ENCODE data around the gene PLAAT2. TPM values are rescaled to one million over a fixed set of nuclear protein-coding genes. Genes with fewer than 3 reads are reported as not detected.
"Not testable (repeated sequence)": the region's sequence is repeated elsewhere in the genome, so short reads cannot be mapped to it uniquely, and the experiment has no call there.

Gene PLAAT2
- total RNA-seq, 2 donors from 2014 or later: 0.32 to 0.47 TPM

DNA sequence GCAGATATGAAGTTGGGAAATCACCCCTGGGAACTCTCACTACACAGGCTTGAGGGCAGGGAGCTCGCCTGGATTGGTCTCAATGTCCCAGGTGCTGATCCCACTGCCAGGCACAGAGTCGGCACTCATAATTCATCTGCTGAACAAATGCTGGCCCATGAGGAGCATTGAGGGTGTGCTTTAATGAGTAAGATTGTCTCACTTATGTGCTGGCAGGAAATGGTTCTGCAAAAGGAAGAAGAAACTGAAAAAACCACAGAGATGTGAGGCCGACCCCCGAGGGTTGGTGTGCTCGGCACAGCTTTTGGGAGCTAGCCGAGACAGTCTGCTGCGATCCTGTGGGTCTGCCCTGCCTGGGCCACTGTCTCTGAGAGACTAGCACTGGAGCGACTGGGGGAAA is 9.4 kb downstream of the PLAAT2 start:
- DNase-seq (no peak), ATAC-seq (peak in 1 of 2 donors; percentile 45)
- intact Hi-C loops (cut with DNase I): no loop called here

DNA sequence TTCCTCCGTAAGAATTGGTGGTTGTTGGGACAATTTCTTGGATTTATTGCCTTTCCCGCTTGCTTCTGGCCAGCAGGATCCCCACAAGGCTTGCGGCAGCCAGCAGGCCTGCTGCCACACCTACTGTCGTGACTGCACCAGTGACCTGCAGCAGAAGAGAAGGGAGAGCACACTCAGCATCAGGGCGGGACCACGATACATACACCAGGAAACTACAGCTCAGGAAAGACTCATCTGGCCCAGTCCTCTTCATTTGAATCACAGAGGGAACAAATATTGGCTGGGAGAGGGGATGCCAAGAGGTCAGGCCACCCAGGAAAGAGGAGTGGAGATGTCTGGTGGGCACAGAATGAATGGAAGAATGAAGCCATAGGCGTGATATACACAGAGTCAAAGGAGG is 10.3 kb downstream of the PLAAT2 start:
- intact Hi-C loops (cut with DNase I): no loop called here
- ATAC-seq (no peak), DNase-seq (no peak)

DNA sequence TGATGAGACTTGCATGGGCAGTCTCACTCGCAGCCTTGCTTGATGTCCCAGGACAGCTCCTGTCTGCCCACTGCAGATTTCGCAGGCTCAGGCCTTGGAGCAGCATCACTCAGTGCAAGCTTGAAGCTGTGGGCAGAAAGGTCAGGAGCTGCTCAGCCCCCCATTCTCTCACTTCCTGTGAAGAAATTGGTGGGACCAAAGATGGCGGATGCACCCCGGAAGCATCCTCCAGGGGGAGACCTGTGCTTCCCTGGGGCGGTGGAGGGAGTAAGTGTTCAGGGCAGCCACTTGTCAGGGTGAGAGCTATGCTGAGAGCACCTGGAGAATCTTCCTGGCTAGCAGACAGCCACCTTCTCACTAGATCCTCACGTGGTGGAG is 11.3 kb downstream of the PLAAT2 start:
- ATAC-seq (no peak), DNase-seq (no peak)
- intact Hi-C loops (cut with DNase I): no loop called here

DNA sequence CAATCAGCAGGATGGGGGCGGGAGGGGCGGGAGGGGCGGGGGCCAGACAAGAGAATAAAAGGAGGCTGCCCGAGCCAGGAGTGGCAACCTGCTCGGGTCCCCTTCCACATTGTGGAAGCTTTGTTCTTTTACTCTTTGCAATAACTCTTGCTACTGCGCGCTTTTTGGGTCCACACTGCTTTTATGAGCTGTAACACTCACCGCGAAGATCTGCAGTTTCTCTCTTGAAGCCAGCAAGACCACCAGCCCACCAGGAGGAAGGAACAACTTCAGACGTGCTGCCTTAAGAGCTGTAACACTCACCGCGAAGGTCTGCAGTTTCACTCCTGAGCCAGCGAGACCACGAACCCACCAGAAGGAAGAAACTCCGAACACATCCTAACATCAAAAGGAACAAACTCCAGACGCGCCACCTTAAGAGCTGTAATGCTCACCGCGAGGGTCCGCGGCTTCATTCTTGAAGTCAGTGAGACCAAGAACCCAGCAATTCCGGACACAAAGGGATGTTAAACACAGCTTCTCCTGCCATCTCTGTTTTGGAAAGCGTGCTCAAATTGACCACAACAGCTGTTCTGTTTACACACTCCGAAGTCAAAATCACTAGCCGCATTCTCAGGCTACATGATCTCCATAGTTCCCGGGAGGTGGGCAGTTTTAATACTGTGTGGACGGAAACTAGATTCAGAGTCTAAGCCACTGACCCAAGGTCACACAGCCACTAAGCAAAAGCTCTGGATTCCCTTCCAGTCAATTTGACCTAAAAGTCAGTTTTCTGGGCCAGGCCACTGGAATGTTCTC is 11.9 kb downstream of the PLAAT2 start:
- DNase-seq (no peak), ATAC-seq (no peak)
- intact Hi-C loops (cut with DNase I): no loop called here

DNA sequence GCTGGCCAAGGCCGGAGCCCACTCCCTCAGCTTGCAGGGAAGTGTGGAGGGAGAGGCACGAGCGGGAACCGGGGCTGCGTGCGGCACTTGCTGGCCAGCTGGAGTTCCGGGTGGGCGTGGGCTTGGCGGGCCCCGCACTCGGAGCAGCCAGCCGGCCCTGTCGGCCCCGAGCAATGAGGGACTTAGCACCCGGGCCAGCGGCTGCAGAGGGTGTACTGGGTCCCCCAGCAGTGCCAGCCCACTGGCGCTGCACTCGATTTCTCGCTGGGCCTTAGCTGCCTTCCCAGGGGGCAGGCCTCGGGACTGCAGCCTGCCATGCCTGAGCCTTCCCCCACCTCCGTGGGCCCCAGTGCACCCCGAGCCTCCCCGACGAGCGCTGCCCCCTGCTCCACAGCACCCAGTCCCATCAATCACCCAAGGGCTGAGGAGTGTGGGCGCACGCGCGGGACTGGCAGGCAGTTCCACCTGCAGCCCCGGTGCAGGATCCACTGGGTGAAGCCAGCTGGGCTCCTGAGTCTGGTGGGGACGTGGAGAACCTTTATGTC is 13.0 kb downstream of the PLAAT2 start:
- DNase-seq; intact Hi-C loops (cut with DNase I): not testable (repeated sequence)

DNA sequence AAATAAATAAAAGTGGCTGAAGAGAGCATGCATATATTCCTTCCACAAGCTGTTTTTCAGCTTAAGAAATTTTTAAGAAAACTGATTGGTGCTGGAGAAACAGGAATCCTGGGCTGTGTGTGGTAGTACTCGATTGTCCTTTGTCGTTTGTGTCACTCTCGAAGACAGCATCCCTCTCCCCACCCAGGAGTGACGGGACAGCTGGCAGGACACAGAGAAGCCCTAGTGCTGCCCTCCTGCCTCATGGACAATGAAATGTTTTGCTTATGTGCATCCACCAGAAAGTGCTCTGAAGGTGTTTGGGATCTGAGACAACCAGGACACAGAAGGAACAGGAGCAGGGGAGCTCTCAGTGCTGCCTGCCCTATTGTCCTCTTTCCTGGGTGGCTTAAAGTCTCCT is 13.8 kb downstream of the PLAAT2 start:
- intact Hi-C loops (cut with DNase I): no loop called here
- ATAC-seq (no peak), DNase-seq (no peak)

More for the DNA sequence above, 13.0 kb downstream of the PLAAT2 start:
- not testable (repeated sequence) for ATAC-seq

DNA sequence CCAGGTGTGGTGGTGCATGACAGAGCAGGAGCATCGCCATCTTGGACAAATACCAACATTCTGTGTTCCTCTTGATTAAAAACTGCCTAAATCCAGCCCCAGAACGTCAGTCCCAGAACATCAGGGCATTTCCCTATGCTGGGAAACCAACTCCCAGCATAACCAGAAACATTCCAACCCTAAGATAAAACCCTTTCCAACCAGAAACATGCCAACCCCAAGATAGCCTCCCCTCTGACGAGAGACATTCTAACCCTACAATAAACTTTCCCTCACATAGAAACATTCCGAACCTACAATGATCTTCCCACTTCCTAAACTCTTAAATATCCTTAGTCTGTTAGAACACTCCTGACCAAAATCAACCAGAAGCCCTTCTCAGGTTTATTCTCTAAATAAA is 15.0 kb downstream of the PLAAT2 start:
- ATAC-seq: peak; percentile 34 to 78
- DNase-seq: no peak

DNA sequence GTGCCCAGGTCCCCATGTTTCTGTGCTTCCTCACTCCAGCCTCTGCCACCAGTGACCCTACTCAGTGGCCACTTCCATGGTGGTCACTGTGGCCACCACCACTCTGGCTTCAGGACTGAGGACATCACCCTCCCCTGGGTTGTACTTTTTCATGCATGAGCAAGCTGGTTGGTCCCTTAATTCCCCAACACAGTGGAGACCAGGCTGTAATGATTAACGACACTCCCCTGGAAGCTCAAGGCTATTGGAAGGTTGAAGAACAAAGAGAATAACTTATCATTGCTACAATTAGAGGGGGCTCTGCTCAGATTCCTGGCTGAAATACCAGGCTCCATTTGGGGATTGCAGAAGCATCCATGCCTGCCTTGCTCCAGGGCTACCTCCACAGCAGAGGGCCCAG is 16.1 kb downstream of the PLAAT2 start:
- DNase-seq: no peak
- no peak for ATAC-seq
- intact Hi-C loops (cut with DNase I): no loop called here

More for the DNA sequence above, 15.0 kb downstream of the PLAAT2 start:
- intact Hi-C loops (cut with DNase I): no loop called here

DNA sequence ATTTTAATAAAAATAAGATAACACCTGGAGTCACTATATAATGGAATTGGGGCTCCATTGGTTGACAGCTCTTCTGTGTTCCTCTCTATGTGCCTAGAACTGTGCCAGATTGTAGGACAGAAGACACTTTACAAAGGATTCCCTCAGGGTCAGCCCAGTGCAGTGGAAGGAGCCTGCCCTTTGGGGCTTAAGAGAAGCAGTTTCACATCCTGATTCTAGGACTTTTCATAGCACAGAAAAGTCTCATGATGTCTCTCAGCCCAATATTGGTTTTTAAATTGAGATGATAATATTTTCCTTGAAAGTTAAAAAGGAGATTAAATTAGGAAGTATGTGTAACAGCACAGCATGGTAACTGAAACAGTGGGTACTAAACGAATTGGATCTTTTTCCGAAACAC is 19.5 kb downstream of the PLAAT2 start:
- intact Hi-C loops (cut with DNase I): no loop called here
- DNase-seq (no peak), ATAC-seq (no peak)

DNA sequence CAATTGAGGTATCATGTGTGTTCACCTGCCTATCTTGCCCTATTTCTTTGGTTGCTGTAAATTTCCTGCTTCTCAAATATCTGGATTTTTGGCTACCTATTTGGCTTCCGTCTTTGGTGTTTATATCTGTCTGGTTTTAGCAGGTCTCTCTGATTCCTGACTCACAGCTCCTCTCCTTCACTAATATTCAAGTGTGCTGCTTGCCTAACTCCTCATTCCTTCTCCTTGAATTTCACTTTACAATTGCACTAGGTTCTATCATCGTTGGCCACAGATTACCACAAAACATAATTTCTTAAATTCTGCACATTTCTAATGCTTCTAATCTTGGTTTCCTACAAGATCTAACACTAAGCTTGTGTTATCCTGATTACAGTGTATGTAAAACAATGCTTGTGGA is 20.7 kb downstream of the PLAAT2 start:
- ATAC-seq: peak in 1 of 2 donors; percentile 19
- DNase-seq; intact Hi-C loops (cut with DNase I): not testable (repeated sequence)

DNA sequence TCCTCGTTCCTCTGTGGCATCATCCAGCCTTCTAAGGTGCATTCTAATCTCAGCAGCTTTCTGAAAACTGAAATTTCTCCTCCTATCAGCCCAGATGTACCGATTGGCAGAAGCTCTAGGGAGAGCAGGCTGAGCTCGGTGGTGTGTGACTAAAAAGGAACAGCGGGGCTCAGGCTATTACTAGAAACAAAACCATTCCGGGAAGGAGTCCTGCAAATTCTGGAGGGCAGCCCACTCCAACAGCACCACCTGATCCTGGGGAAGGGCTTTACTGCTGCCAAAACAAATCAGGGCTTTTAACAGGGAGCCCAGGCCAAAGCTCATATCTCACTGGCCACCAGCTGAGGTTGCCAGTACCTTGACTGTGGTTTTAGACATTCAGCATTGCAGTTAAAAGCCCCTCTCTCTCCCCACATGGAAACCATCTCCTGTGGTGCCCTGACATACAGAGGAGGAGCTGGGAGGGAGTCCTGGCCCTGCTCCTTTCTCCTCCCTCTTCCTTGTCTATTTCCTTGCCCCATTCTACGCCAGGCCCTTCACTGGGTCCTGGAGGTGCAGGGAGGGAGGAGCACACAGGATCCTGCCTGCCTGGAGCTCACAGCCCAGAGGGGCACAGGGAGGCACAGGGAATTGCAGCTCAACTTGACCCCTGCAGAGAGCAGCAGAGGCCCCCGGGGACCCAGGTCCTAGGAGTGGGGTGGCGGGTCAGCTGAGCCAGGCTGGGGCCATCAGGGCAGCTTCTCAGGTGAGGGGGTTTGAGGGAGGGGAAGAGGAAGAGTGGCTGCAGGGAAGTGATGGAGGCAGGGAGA is 25.7 kb downstream of the PLAAT2 start:
- DNase-seq: peak; percentile 81
- peak; percentile 87 for ATAC-seq
- intact Hi-C loops (cut with DNase I): no loop called here

DNA sequence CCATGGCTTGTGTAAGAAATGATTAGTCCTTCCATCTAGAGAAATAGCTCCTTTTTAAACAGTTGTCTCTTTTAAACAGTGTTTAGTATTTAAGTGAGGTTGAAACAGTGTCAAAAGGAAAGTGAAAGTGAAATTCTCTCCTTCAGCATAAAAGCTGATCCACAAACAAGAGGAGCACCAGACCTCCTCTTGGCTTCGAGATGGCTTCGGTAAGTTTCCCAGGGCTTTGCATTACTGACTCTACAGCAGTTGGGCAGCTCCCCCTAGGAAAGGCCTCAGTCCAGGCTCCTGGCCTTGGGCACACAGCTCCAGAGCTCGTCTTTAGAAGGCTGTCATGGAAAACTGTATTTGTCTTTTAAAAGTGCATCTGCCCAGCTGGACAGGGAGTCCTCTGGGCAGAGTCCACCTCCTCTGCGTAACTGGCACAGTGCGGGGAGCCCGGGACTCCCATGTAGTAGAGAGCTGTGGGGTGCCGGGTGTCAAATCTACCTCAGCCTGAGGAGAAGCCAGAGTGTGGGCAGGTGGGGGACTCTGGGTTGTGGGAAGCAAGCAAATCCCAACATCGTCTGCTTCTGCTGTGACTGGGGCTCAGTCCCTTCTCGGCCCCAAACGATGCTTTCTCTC is 26.4 kb downstream of the PLAAT2 start, which contains the start of gene PLAAT4:
Gene PLAAT4, plus strand, starts transcription at position 140 of the 624 bp plus-strand sequence. Its CDS starts 61 bp downstream, at position 201.
- DNase-seq (peak; percentile 40), ATAC-seq (peak; percentile 54 to 74)
- intact Hi-C loops (cut with DNase I): no loop called here

DNA sequence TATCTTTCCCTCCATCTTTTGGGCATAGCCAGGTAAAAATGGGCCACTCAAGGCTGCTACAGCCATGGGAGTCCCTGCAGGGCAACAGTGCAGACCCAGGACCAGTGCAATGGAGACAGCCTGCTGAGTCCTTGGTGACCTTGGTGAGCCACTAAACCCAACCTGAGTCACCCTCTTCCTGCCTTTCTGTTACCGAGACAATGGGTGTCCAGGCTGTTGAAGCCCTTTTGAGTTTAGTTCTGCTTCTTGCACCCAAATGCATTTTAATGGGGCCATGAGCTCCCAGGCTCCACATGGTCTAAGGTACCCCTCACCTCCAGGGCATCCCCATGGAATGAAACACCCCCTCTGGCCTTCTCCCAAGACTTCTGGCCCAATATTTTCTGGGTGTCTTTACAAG is 27.4 kb downstream of the PLAAT2 start:
- DNase-seq (no peak), ATAC-seq (no peak)
- intact Hi-C loops (cut with DNase I): no loop called here

DNA sequence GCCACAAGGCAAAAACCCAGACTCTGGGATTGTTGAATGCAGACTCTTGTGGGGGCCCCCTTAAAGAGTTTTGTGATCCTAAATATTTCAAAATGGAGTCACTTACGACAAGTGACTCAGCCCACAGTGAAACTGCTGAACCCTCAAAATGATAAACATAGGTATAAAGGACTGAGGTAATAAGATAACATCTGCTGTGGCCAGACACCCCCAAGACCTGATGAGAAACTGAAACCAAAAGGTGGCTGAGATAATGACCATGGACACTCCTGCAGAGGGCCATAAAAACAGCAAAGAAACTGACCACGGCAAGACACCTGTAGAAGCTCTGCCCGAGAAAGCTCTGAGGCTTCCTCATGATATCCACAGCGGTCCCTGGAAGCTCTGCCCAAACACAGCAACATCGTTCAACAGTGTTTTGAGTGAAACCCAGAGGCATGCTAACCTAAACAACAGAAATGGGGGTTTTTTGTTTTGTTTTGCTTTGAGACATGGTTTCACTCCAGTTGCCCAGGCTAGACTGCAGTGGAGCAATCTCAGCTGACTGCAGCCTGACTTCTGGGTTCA is 28.2 kb downstream of the PLAAT2 start:
- intact Hi-C loops (cut with DNase I): no loop called here
- DNase-seq (no peak), ATAC-seq (no peak)

DNA sequence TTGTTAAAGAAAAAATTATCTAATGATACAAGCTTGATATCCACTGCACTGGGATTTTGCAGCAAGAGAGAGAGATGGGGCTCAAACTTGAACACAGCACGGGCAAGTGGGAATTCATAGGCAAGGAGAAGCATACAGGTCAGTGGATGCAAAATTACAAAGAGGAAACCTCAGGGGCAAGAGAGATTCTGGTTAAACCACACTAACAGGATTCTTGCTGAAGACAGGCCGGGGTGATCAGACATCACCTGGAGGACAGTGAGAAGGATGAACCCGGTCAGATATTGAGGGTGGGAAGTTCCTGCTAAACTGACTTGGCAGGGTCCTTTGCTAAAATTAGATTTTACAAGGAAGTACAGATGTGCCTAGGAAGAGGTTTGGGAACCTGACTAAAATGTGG is 29.1 kb downstream of the PLAAT2 start:
- intact Hi-C loops (cut with DNase I): no loop called here
- DNase-seq: no peak
- ATAC-seq: no peak

DNA sequence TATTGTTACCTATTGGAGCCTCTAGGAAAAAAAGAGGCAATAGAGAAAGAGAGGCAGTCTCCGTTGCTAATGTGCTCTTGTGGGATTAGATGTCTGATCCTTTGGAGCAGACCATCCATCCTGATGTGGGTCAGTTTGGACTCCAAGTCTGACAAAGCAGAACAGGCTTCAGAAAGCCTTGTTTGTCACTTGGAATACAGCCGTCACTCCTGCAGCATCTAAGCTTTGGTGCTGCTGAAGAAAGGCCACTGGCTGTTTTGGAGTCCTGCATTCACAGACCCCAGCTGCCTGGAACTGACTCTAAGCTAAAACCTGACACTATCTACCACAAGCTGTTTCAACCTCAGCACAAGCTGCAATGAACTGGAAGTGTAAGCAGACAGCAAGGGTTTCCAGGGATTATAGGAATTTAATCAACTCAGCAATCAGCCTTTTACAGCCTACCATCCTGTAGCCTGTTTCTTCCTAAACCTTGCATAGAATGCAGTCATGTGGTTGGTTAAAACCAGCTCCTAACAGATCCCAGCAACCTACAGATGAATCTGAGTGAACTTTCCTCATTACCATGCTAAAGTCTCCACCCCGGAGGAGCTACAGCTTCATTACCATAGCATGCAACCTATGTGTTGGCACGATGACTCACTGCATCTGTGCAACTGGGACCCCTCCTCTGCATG is 30.2 kb downstream of the PLAAT2 start:
- DNase-seq (no peak), ATAC-seq (no peak)
- intact Hi-C loops (cut with DNase I): no loop called here

DNA sequence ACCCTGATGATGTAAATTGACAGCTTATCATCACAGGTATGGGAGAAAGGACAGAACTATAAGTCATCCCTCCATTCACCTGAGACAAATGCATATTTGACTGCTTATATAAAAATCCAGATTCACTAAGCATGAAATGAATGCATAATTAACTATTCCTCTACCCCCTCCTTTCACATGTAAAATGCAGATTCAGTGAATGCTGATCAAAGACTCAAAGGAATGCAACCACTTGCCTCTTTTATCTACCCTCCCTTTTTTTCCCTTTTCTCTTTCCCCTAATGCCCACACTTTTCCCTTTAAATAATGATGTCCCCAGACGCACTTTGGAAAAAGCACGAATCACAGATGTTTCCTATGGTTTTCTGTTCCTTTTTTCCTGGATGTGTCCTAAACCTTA is 31.1 kb downstream of the PLAAT2 start:
- ATAC-seq: no peak
- DNase-seq: no peak
- intact Hi-C loops (cut with DNase I): no loop called here

DNA sequence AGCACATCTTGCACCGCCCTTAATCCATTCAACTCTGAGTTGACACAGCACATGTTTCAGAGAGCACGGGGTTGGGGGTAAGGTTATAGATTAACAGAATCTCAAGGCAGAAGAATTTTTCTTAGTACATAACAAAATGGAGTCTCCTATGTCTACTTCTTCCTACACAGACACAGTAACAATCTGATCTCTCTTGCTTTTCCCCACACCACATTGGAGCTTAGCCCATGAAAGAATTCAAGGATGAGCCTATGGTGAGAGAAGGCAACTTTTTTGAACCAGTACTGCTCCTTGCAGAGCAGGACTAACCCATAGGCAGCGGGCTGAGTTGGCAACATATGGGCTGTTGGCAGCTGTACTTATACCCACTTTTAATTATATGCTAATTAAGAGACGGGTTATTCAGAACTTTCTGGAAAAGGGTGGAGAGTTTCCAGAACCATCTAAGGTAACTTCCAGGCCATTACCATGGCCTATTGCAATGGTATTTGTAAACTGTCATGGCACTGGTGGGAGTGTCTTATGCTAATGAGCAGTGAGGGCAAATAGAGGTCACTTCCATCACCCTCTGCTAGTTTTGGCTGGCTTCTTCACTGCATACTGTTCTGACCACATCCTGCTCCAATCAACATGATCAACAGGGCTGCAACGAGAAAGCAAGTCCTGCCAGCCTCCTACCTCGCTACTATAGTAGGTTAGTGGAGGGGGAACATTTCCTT is 31.9 kb downstream of the PLAAT2 start:
- peak; percentile 80 to 86 for ATAC-seq
- DNase-seq; intact Hi-C loops (cut with DNase I): not testable (repeated sequence)

All from left cardiac atrium (tissue), 4 donors.